ENCODE results near the gene NKPD1.

NKPD1 gene

DNA sequence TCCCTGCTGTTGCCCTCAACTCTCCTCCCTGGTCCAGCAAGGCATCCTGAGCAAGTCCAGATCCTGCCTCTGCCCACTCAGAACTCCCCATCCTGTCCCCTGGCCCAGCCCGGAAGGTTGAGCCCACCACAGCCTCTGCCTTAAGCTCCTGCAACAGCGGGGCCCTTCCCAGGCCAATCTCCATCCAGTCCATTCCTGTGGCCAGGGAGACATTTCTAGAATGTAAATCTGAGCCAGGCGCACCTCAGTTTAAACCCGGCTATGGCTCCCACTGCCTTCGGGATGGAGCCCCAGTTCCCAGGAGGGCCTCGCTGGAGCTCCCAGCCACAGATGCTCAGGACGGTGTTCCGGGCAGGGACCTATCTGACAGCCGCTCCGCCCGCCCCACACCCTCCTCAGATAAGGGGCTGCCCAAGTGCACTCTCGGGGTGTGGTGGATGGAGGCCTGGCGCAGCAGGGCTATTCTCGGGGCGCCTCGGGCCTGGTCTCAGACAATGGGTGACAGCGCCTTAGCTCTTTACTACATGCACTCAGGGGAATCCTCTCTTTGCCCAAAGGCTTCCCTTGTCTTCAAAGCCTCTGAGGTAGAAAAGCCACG lies 11.9 kb upstream of the NKPD1 start:
- no peak for DNase-seq (ENCODE audit: low read depth in 3 of 3)

DNA sequence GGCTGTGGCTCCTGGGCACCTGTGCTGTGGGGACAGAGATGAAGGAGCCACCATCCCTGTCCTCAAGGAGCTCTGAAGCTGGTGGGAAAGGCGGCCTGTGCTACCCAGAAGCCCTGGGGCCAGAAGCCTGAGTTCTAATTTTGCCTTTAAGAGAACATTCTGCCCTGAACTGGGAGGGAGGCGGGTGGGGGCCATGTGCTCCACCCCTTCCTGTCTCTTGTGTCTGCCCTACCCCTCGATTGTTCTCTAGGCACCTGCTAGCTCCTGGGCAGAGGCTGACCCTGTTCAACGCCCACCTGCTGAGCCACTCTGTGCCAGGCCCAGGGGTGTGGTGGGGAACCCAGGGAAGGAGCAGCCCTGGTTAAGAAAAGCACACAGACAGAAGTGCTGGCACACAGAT lies 11.4 kb upstream of the NKPD1 start:
- no peak for DNase-seq (ENCODE audit: low read depth in 3 of 3)

- DNase-seq (ENCODE audit: low read depth in 3 of 3): no peak
Measured at GRCh38 chr19:45171211-45171623, 10.4 kb upstream of the NKPD1 start.

DNA sequence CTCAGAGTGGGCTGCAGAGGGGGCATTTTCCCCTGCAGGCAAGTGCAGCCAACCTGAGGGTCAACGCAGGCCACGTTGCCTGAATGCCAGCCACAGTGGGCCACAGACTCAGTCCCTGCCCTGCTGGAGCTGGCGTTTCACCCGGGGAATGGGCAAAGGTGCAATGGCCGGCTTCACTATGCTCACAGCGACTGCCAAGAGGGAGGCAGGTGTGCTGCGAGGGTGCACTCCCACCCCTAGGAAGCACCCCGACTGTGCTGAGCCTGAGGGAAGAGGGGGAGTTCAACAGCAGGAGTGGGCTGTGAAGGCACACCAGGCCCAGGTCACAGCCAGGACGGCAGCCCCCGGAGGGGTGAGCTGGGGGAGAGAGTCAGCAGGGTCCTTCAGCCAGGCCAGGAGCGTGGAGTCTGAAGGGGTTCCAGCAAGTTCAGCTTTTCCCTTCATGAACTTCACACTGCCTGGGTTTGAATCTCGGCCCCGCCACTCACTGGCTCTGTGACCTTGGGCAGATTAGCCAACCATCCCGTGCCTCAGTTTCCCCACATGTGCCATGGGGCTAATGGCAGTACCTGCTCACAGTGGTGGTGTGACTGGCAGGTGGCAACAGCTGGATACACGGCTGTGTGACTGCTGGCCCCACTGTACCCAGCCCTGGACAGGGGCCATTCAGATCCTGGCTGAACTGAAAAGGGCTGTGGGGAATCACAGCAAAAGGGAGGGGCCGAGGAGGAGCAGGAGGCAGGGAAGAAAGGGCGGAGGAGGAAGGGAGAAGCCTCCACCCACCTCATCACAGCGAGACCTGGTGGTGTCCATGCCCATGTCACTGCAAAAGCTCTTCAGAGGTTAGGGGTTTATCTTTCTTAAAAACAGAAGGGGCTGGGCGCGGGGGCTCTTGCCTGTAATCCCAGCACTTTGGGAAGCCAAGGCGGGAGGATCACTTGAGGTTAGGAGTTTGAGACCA lies 9.6 kb upstream of the NKPD1 start:
- DNase-seq (ENCODE audit: low read depth in 3 of 3): no peak

DNA sequence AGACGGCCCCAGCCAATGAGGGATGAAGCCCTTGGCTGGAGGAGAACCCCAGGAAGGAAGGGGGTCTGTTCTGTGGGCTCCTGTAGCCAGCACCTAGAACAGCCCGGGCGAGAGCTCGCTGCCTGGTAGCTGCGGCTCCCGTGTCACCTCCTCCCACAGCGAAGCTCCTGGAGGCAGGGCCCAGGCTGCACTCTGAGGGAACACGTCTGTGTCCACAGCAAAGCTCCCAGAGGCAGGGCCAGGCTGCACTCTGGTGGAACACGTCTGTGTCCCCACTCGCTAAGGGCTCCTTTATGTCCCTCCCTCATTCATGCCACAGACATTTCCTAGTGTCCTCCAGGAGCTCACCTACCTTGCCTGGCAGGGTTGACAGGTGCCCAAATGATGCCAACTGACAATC lies 8.8 kb upstream of the NKPD1 start:
- DNase-seq (ENCODE audit: low read depth in 3 of 3): no peak

DNA sequence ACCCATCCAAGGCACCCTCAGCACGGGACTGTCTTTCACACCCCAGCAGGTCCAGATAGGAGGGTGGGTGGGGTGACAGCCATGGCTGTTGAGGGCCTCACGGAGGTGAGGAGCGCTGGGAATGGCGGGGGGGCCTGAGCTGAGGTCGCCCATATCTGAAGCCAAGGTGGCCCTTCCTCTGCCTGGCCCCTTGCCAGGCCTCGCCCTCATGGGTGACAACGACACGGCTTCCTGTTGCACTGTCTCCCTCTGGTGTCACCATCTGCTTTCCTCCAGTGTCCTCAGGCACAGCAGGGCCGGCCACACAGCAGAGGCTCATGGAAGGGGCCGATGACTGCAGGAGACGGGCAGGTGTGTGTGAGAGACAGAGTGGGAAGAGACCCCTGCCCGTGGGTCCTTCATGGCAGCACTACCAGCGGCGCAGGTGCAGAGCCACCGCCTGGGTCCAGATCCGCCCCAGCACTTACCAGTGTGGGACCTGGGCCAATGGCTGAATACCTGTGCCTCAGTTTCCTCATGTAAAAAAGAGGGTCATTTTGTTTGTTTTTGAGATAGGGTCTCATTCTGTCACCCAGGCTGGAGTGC lies 8.1 kb upstream of the NKPD1 start:
- no peak for DNase-seq (ENCODE audit: low read depth in 3 of 3)

DNA sequence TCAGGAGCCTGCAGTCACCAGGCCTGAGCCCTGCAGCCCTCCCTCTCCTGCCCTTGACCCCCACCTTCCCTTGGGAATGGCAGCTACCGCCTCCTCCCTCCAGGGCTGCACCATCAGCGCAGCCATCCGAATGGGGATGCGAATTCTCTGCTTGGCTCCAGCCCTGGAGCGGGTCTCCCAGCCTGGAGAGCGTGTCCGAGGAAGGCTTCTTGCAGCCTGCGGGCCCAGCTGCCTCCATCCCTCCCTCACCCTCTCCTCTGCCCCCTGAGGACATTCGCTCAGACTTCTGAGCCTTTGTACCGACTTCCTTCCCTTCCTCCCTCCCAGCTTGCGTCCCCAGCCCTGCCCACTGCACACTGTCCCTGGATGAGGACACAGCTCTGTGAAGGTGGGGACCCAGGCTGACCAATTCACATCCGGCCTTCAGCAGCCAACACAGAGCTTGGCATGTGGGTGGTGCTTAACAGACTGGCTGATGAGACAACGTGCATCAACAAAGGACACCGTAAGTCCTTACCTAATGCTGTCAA lies 6.0 kb upstream of the NKPD1 start:
- no peak for DNase-seq (ENCODE audit: low read depth in 3 of 3)

GRCh38 chr19:45164577-45165335 lies 4.0 kb upstream of the NKPD1 start:
- peak in 1 of 3 experiments; percentile 71 for DNase-seq (ENCODE audit: low read depth in 3 of 3)

DNA sequence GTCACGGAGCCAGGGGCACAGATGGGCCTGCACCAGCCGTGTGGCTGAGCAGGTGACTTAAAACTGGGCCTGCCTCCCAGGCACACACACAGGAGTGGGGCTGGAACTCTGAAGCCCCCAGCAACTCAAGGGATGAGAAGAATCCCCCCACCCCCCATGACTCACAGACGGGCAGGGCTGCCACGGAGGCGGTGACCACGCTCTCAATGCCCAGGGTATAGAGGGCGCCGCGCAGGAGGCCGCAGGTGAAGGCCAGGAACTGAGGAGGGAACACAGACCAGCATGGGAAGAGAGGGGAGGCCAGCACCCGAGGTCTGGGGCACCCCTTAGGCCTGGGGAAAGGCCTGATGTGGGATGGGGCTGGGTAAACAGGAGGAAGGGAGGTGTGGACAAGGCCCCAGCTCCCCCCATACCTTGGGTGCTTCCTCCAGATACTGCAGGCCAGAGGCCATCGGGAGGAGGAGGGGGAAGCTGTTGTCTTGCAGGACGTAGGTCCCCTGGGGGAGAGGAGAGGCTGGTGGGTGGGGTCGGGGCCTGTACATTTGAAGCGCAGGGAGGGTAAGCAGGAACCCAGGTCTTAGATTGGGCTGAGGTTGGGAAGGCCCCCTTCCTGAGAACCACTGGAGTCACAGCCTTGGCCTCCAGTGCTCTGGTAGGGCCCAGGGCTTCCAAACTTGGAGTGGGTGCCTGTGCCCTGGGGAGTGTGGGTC lies 3.1 kb upstream of the NKPD1 start:
- DNase-seq (ENCODE audit: low read depth in 3 of 3): no peak

DNA sequence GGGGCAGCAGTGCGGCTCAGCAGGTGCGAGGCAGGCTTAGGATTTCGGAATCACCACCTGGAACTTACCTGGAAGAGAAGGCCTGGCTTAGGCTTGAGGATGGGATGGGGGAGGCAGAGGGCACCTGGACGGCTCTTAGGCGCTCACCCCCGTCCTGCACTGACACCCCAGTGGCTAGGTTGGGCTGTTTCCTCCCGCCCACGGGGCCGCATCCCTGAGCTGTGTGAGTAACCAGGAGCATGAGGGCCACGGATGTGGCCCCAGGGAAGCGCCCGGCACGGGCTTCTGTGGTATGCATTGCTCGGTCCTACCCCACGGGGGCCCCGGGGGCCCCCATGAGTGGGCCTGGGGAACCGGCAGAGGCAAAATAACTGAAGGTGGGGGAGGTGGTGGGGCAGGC lies 2.4 kb upstream of the NKPD1 start:
- DNase-seq (ENCODE audit: low read depth in 3 of 3): no peak

GRCh38 chr19:45162608-45163143 lies 1.9 kb upstream of the NKPD1 start:
- DNase-seq (ENCODE audit: low read depth in 3 of 3): no peak

- DNase-seq (ENCODE audit: low read depth in 3 of 3): no peak
Measured at GRCh38 chr19:45161738-45162607, 1.2 kb upstream of the NKPD1 start.

DNA sequence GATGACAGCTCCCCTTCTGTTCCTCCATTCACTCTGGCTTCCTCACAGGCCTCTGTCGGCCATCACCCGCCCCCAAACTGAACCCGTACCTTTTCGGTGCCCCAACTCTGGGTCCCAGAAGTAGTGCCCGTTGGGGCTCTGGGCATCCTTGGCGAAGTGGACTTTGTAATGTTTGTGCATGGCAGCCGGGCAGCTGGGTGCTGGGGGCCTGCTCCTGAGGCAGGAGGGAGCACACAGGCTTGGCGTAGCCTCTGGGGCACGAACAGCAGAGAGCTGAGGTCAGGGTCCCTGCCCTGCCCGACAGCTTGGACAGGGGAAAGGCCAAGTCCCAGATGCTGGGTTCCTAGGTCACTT lies 834 bp downstream of the NKPD1 start:
- no peak for DNase-seq (ENCODE audit: low read depth in 3 of 3)

- DNase-seq (ENCODE audit: low read depth in 3 of 3): no peak
Measured at GRCh38 chr19:45159210-45159970, 1.4 kb downstream of the NKPD1 start.

GRCh38 chr19:45158503-45159209 lies 2.1 kb downstream of the NKPD1 start:
- DNase-seq (ENCODE audit: low read depth in 3 of 3): no peak

- DNase-seq (ENCODE audit: low read depth in 3 of 3): no peak
Measured at GRCh38 chr19:45156751-45157150, 4.0 kb downstream of the NKPD1 start.

DNA sequence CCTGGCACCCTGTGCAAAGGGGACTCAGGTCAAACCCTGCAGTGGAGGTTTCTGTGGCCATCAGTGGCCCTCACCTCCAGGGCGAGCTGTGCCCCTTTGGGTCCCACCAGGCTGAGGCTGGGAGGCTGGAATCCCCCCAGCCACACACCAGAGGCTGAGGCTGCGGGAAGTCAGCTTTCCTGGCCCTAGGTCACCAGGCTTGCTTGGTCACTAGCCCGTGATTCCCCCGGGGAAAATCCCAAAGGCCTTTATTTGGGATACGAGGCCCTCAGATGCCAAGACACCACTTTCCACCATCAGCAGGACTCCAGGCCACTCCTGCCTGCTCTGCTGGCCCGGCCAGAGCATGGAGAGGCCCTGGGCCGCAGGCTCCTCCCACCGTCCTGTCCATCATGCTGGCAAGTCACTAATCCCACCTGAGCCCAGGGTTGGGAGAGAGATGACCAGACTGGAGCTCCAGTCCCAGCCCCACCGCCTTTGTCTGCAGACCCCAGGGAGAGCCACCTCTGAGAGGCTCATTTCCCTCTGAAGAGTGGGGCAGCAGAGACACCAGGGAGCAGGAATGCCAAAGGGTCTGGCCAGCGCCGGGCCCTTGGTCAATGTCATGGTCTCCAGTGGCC lies 4.7 kb downstream of the NKPD1 start:
- no peak for DNase-seq (ENCODE audit: low read depth in 3 of 3)
